RWPE2 (cell line): ENCODE data around the gene HIRA.

Experiments
- ATAC-seq: fragments of 200-7000 bp; cut with Tn5 transposase; 3 replicates; pipeline ENCODE4 v1.9.1; 2021; ENCODE audit warnings: low read depth
- DNase-seq: peaks from one replicate; pipeline ENCODE4 v3.0.0-alpha.2; 2020; ENCODE audit warnings: low spot score
- H3K27ac ChIP-seq: fragments of 450-650 bp; 2 replicates; pipeline ENCODE4 v1.5.1; 2017; ENCODE audit warnings: mild to moderate bottlenecking; ENCODE audit not compliant: poor library complexity, severe bottlenecking
- H3K27me3 ChIP-seq: fragments of 250-450 bp; sonication (Bioruptor Pico); 2 replicates; pipeline ENCODE4 v1.5.1; 2021; ENCODE audit warnings: mild to moderate bottlenecking, moderate library complexity; ENCODE audit not compliant: insufficient read depth, poor library complexity, severe bottlenecking
- H3K36me3 ChIP-seq: fragments of 250-450 bp; sonication (Bioruptor Pico); 2 replicates; pipeline ENCODE4 v1.5.1; 2020; ENCODE audit warnings: low read depth, mild to moderate bottlenecking, moderate library complexity
- H3K4me1 ChIP-seq: fragments of 250-450 bp; sonication (Bioruptor Pico); 2 replicates; pipeline ENCODE4 v1.5.1; 2021; ENCODE audit warnings: mild to moderate bottlenecking, moderate library complexity; ENCODE audit not compliant: insufficient read depth, poor library complexity, severe bottlenecking
- H3K4me3 ChIP-seq: fragments of 250-450 bp; sonication (Bioruptor Pico); 2 replicates; pipeline ENCODE4 v1.5.1; 2021; ENCODE audit warnings: mild to moderate bottlenecking, moderate library complexity; ENCODE audit not compliant: severe bottlenecking
- H3K9me3 ChIP-seq: fragments of 250-450 bp; sonication (Bioruptor Pico); 2 replicates; pipeline ENCODE4 v1.5.1; 2021; ENCODE audit warnings: mild to moderate bottlenecking, moderate library complexity; ENCODE audit not compliant: severe bottlenecking
- TF ChIP-seq, protein P1 (sequence below): fragments of 450-650 bp; IDR thresholded peaks from one replicate; pipeline ENCODE4 v1.5.1; 2017; ENCODE audit warnings: mild to moderate bottlenecking, moderate library complexity; ENCODE audit not compliant: poor library complexity, severe bottlenecking

The HIRA gene

DNA sequence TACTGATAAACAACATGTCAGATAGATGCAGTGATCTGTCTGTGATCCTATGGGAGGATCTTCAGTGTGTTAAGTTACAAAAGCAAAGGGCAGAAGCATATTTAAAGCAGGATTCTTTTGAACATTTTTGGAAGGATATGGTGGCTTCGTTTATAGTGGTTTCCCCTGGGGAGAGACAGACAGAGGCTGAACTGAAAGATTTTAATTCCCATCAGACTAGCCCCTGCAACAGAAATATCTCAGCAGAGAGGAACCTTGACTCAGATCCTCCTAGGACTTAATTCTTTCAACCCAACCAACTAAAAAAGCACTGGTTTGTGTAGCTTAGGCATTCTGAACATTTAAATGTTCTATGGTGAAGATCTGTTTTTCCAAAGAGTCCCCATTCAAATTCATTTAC lies 145.7 kb downstream of the HIRA start:
- Histone ChIP-seq H3K4me1 (peaks cover 26% of the 10 kb centered on the region), H3K27me3 (no peaks in the 10 kb centered on the region), H3K36me3 (no peaks in the 10 kb centered on the region), H3K4me3 (no peak overlapping the region), H3K27ac (peak overlapping the region; percentile 83), H3K9me3 (no peaks in the 10 kb centered on the region)
- no peak for DNase-seq
- TF ChIP-seq, protein P1, sequence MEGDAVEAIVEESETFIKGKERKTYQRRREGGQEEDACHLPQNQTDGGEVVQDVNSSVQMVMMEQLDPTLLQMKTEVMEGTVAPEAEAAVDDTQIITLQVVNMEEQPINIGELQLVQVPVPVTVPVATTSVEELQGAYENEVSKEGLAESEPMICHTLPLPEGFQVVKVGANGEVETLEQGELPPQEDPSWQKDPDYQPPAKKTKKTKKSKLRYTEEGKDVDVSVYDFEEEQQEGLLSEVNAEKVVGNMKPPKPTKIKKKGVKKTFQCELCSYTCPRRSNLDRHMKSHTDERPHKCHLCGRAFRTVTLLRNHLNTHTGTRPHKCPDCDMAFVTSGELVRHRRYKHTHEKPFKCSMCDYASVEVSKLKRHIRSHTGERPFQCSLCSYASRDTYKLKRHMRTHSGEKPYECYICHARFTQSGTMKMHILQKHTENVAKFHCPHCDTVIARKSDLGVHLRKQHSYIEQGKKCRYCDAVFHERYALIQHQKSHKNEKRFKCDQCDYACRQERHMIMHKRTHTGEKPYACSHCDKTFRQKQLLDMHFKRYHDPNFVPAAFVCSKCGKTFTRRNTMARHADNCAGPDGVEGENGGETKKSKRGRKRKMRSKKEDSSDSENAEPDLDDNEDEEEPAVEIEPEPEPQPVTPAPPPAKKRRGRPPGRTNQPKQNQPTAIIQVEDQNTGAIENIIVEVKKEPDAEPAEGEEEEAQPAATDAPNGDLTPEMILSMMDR, result no peak
- no peak for ATAC-seq
